ENCODE measurements around the gene SMCR8. TPM values are rescaled to one million over a fixed set of nuclear protein-coding genes. Genes with fewer than 3 reads are reported as not detected.

Gene SMCR8
- total and polyA plus RNA-seq, 4 donors = 0.76 to 9.7 (median 6.1) TPM

GRCh38 chr17:18324140-18325050, 9.3 kb downstream of the SMCR8 start:
- no peaks in the 10 kb centered on the region for H3K9me3 ChIP-seq (ENCODE audit: control insufficient read depth in 4 of 4, low read length in 3 of 4)
- 66% methylated on average over 27 of the region's 27 CpGs for WGBS
- no peak overlapping the region for H3K4me3 ChIP-seq (ENCODE audit: low read depth in 1 of 3, low read length in 3 of 3)
- H3K9ac ChIP-seq (ENCODE audit: low read depth in 1 of 2, low read length in 2 of 2) = no peak overlapping the region
- no peaks in the 10 kb centered on the region for H3K27me3 ChIP-seq (ENCODE audit: control insufficient read depth in 4 of 4, insufficient read depth in 4 of 4, low read length in 3 of 4)
- TF ChIP-seq JUND (IDR thresholded peaks at IDR 0.05) = no peak
- TF ChIP-seq RAD21 (IDR thresholded peaks at IDR 0.05) = no peak
- no peak for TF ChIP-seq SP1 (IDR thresholded peaks at IDR 0.05)
- no peak for TF ChIP-seq ATF3 (IDR thresholded peaks at IDR 0.05)
- TF ChIP-seq YY1 (IDR thresholded peaks at IDR 0.05) = no peak
- TF ChIP-seq MAX (IDR thresholded peaks at IDR 0.05) = no peak
- no peak for TF ChIP-seq HNF4G (IDR thresholded peaks at IDR 0.05)
- TF ChIP-seq, protein P1, sequence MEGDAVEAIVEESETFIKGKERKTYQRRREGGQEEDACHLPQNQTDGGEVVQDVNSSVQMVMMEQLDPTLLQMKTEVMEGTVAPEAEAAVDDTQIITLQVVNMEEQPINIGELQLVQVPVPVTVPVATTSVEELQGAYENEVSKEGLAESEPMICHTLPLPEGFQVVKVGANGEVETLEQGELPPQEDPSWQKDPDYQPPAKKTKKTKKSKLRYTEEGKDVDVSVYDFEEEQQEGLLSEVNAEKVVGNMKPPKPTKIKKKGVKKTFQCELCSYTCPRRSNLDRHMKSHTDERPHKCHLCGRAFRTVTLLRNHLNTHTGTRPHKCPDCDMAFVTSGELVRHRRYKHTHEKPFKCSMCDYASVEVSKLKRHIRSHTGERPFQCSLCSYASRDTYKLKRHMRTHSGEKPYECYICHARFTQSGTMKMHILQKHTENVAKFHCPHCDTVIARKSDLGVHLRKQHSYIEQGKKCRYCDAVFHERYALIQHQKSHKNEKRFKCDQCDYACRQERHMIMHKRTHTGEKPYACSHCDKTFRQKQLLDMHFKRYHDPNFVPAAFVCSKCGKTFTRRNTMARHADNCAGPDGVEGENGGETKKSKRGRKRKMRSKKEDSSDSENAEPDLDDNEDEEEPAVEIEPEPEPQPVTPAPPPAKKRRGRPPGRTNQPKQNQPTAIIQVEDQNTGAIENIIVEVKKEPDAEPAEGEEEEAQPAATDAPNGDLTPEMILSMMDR (IDR thresholded peaks at IDR 0.05; ENCODE audit: low read depth, low read length, missing input control) = no peak
- TF ChIP-seq HNF4A (conservative IDR thresholded peaks at IDR 0.05) = no peak
- no peak for TF ChIP-seq REST (IDR thresholded peaks at IDR 0.05)
- TF ChIP-seq TAF1 (conservative IDR thresholded peaks at IDR 0.05) = no peak
- TF ChIP-seq FOXA1 (IDR thresholded peaks at IDR 0.05) = no peak
- DNase-seq (ENCODE audit: low spot score) = no peak
- H3K4me1 ChIP-seq (ENCODE audit: control insufficient read depth in 4 of 4, insufficient read depth in 4 of 4, low read length in 3 of 4) = peaks cover 0 to 14% (median 4%) of the 10 kb centered on the region in 4 donors
- peak overlapping the region in 1 of 2 donors; percentile 22 for H3K27ac ChIP-seq (ENCODE audit: low read depth in 1 of 2, low read length in 2 of 2)
- peaks cover 9 to 42% (median 23%) of the 10 kb centered on the region in 4 donors for H3K36me3 ChIP-seq (ENCODE audit: control insufficient read depth in 4 of 4, insufficient read depth in 3 of 4, low read depth in 1 of 4, low read length in 3 of 4)

DNA sequence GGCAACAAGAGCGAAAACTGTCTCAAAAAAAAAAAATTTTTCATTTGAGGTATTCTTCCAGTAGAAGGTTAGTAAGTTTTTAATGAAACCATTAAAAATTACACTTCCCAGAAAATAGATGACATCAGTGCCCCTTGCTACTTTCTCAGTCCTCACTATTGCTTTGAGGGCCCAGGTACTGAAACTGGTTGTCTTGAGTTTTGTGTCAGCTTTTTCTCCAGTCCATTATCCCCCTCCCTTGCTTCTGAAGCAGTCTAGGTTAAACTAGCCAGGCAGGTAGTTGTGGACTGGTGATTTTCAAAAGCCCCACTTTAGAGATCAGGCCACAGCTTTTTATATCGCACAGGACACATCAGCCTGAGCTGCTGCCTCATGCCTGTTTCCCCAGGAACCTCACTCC, 10.9 kb downstream of the SMCR8 start:
- DNase-seq (ENCODE audit: low spot score) = no peak
- Histone ChIP-seq H3K9ac (ENCODE audit: low read depth in 1 of 2, low read length in 2 of 2) (no peak overlapping the region), H3K27me3 (ENCODE audit: control insufficient read depth in 4 of 4, insufficient read depth in 4 of 4, low read length in 3 of 4) (no peaks in the 10 kb centered on the region), H3K9me3 (ENCODE audit: control insufficient read depth in 4 of 4, low read length in 3 of 4) (no peaks in the 10 kb centered on the region), H3K36me3 (ENCODE audit: control insufficient read depth in 4 of 4, insufficient read depth in 3 of 4, low read depth in 1 of 4, low read length in 3 of 4) (peaks cover 9 to 57% (median 34%) of the 10 kb centered on the region in 4 donors), H3K27ac (ENCODE audit: low read depth in 1 of 2, low read length in 2 of 2) (no peak overlapping the region), H3K4me3 (ENCODE audit: low read depth in 1 of 3, low read length in 3 of 3) (no peak overlapping the region), H3K4me1 (ENCODE audit: control insufficient read depth in 4 of 4, insufficient read depth in 4 of 4, low read length in 3 of 4) (peaks cover 0 to 5% (median 2%) of the 10 kb centered on the region in 4 donors)
- no peak for TF ChIP-seq MAX (IDR thresholded peaks at IDR 0.05)
- WGBS = 94% methylated on average over 2 of the region's 2 CpGs

All from liver (tissue), 9 donors.